SK-N-MC (cell line): ENCODE data around the gene RNF225.

Experiments
- EZH2 ChIP-seq: fragments of 200-600 bp; sonication (generic); IDR thresholded peaks from one replicate; pipeline ENCODE4 v1.6.1; 2017; ENCODE audit warnings: antibody characterized with exemption
- POLR2AphosphoS5 ChIP-seq: IDR thresholded peaks from 2 replicates; pipeline ENCODE4 v1.6.1; 2012; ENCODE audit warnings: mild to moderate bottlenecking, low read depth, low read length, borderline replicate concordance

DNA sequence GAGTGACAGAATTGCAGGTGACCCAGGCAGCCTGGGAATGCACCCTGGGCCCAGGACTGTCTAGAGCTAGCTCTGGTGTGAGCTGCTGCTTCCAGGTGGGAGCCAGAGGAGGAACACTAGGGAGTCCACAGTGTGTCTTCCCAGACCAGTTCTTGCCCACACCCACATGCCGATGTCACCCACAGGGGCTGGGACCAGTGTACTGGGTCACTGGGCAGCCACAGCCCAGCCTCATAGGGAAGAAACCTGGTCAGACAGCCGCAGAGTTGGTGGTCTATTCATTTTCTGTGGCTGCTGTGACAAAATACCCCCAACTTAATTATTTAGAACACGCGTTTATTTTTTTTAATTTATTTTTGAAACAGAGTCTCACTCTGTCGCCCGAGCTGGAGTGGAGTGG is 3.1 kb downstream of the RNF225 start:
- TF ChIP-seq POLR2AphosphoS5 (no peak), EZH2 (no peak)
